Dermis microvascular lymphatic vessel endothelial cell (primary cell): ENCODE results near the gene LRP10. TPM values are rescaled to one million over a fixed set of nuclear protein-coding genes. Genes with fewer than 3 reads are reported as not detected.
"Not testable (repeated sequence)": the region's sequence is repeated elsewhere in the genome, so short reads cannot be mapped to it uniquely, and the experiment has no call there.

ENCODE experiments used
- DNase-seq, 2 donors: peaks; one replicate each; pipeline versions ENCODE4 v3.0.0 to v3.0.0-alpha.2; 2010; ENCODE audit warnings: low read depth in 2 of 2
- total RNA-seq: library from RNA; depleted of rRNA; stranded (reverse); fragments of >200 nt; gene quantifications from 2 replicates; pipeline ENCODE4 v1.2.1, GENCODE V29; 2014

Gene LRP10
- total RNA-seq, 1 donor from 2014 or later: 35.2 TPM

GRCh38 chr14:22887260-22887989 lies 15.9 kb downstream of the LRP10 start:
- DNase-seq: no peak

GRCh38 chr14:22887990-22888378 lies 16.4 kb downstream of the LRP10 start:
- DNase-seq: no peak

- no peak for DNase-seq
Observed at GRCh38 chr14:22888662-22889061, 17.1 kb downstream of the LRP10 start.

GRCh38 chr14:22890416-22890815 lies 18.9 kb downstream of the LRP10 start:
- DNase-seq: no peak

GRCh38 chr14:22892488-22892887 lies 20.9 kb downstream of the LRP10 start:
- no peak for DNase-seq

GRCh38 chr14:22893706-22894105 lies 22.2 kb downstream of the LRP10 start:
- no peak for DNase-seq

GRCh38 chr14:22895402-22895801 lies 23.9 kb downstream of the LRP10 start:
- DNase-seq: no peak

GRCh38 chr14:22896356-22896755 lies 24.8 kb downstream of the LRP10 start:
- DNase-seq: no peak

GRCh38 chr14:22896760-22897159 lies 25.2 kb downstream of the LRP10 start:
- no peak for DNase-seq

GRCh38 chr14:22897357-22897756 lies 25.8 kb downstream of the LRP10 start:
- no peak for DNase-seq

GRCh38 chr14:22898302-22899090 lies 27.0 kb downstream of the LRP10 start:
- DNase-seq: no peak

- DNase-seq: peak; percentile 33 to 75
Observed at GRCh38 chr14:22900081-22900799, 28.7 kb downstream of the LRP10 start.

- DNase-seq: no peak
Observed at GRCh38 chr14:22901799-22902198, 30.3 kb downstream of the LRP10 start.

- no peak for DNase-seq
Observed at GRCh38 chr14:22903742-22904087, 32.2 kb downstream of the LRP10 start.

- no peak for DNase-seq
Observed at GRCh38 chr14:22905627-22906026, 34.1 kb downstream of the LRP10 start.

- no peak for DNase-seq
Observed at GRCh38 chr14:22906073-22906472, 34.5 kb downstream of the LRP10 start.

GRCh38 chr14:22907429-22907828 lies 35.9 kb downstream of the LRP10 start:
- no peak for DNase-seq

GRCh38 chr14:22908601-22909000 lies 37.1 kb downstream of the LRP10 start:
- DNase-seq: no peak

GRCh38 chr14:22910916-22911315 lies 39.4 kb downstream of the LRP10 start:
- DNase-seq: no peak

GRCh38 chr14:22914836-22915235 lies 43.3 kb downstream of the LRP10 start:
- not testable (repeated sequence) for DNase-seq

GRCh38 chr14:22915886-22916521 lies 44.5 kb downstream of the LRP10 start:
- DNase-seq: no peak
